AG10803 (cell line): ENCODE data around the gene PNPLA6.

Source experiments
- DNase-seq: peaks from one replicate; pipeline ENCODE4 v3.0.0; 2010; ENCODE audit warnings: low read depth
- H3K4me3 ChIP-seq: 2 replicates; pipeline ENCODE4 v1.5.1; 2011; ENCODE audit warnings: mild to moderate bottlenecking, low read length, control low read depth
- CTCF ChIP-seq: conservative IDR thresholded peaks from 2 replicates; pipeline ENCODE4 v1.5.1; 2011; ENCODE audit warnings: mild to moderate bottlenecking, low read length, control low read depth, inconsistent platforms

Gene PNPLA6

DNA sequence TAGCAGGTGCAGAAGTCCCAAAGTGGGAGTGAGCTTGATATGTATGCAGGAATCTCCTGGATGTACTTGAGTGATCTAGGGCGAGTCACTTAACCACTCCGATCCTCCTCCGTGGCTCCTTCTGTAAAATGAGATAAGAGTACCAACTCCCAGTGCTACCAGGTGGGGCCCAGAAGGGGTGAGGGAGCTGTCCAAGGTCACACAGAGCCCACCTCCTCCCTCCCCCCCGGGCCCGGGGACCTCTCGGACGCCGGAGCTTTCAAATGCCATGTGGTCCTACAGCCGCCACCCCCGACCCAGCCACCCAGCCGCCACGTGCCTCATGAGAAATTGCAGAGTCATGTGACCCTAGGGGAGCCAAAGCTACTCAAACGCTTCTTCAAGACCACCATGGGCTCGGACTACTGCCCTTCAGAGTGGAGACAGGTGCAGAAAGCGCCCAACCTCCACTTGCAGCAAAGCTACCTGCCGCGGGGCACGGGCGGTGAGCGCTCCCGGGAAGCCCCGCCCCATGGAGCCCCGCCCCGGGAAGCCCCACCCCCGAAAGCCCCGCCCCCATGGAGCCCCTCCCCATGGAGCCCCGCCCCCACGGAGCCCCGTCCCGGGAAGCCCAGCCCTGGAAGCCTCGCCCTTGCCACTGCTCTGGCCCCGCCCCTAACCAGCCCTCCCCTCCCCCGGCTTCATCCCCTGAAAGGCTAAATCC lies 29.7 kb upstream of the PNPLA6 start:
- no peak overlapping the region for H3K4me3 ChIP-seq
- no peak for DNase-seq
- TF ChIP-seq CTCF, result no peak

GRCh38 chr19:7506385-7507328 lies 28.9 kb upstream of the PNPLA6 start:
- H3K4me3 ChIP-seq, result no peak overlapping the region
- peak; percentile 81 for DNase-seq
- TF ChIP-seq CTCF, result no peak

DNA sequence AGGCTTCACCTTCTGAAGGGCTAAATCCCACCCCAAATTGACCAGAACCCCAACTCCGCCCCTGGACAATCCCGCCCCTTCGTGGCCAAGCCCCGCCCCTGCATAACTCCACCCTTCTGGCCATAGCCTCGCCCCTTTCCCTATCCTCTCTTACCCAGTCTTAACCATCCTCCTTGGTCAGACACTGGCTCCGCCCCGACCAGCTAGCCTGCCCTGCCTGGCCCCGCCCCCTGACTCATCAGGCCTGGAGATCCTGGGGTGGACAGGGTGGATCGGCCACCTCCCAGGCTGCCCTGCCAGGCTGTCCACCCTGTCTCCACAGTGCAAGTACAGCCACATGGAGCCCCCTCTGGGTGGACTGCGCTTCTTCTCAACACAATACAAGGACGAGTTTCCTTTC lies 27.6 kb upstream of the PNPLA6 start:
- DNase-seq, result peak; percentile 73
- H3K4me3 ChIP-seq, result no peak overlapping the region
- no peak for TF ChIP-seq CTCF

DNA sequence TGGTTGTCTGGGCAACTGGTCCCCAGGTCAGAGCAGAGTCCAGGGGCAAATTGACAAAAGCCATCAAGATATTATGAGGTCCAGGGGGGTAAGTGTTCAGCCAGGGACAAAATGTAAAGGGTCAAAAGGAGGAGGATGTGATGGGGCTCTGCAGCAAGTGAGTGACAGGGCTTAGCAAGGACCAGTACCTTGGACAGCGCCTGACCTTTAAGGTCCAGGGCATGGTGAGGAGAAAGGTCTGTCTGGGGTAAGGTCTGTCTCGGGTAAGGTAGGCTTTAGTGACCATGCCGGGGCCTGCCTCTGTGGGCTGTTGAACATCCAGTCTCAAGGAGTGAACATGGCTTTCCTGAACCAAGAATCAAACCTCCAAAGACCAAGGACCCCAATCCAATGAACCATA lies 25.9 kb upstream of the PNPLA6 start:
- TF ChIP-seq CTCF, result no peak
- H3K4me3 ChIP-seq, result no peak overlapping the region
- DNase-seq, result no peak

- DNase-seq, result no peak
- no peak for TF ChIP-seq CTCF
- H3K4me3 ChIP-seq, result no peak overlapping the region
These were observed 23.1 kb upstream of the PNPLA6 start for GRCh38 chr19:7512400-7512851.

- H3K4me3 ChIP-seq, result no peak overlapping the region
- no peak for TF ChIP-seq CTCF
- no peak for DNase-seq
These were observed 21.5 kb upstream of the PNPLA6 start for GRCh38 chr19:7513809-7514642.
